Gastroesophageal sphincter (tissue), 4 donors: ENCODE data around the gene RFPL3. TPM values are rescaled to one million over a fixed set of nuclear protein-coding genes. Genes with fewer than 3 reads are reported as not detected.
"Not testable (repeated sequence)": the region's sequence is repeated elsewhere in the genome, so short reads cannot be mapped to it uniquely, and the experiment has no call there.

Source experiments
- ATAC-seq: fragments of 150-250 bp; one replicate; pipeline ENCODE4 v1.9.1; 2016; ENCODE audit warnings: mild to moderate bottlenecking, moderate library complexity
- H3K27ac ChIP-seq, 4 donors: fragments of 200-600 bp; sonication (generic) in 3 of 4; 1 replicate in 3 of 4; 2 replicates in 1 of 4; pipeline ENCODE4 v1.5.1; 2016 to 2019
- H3K27me3 ChIP-seq: fragments of 200-600 bp; sonication (generic); one replicate; pipeline ENCODE4 v1.5.1; 2019
- H3K36me3 ChIP-seq, 2 donors: fragments of 200-600 bp; sonication (generic); one replicate each; pipeline ENCODE4 v1.5.1; 2019; ENCODE audit warnings: control low read depth in 1 of 2
- H3K4me1 ChIP-seq, 3 donors: fragments of 200-600 bp; sonication (generic); 1 replicate in 2 of 3; 2 replicates in 1 of 3; pipeline ENCODE4 v1.5.1; 2016 to 2019; ENCODE audit warnings: control low read depth in 2 of 3
- H3K4me3 ChIP-seq, 2 donors: fragments of 200-600 bp; sonication (generic); one replicate each; pipeline ENCODE4 v1.5.1; 2019; ENCODE audit warnings: mild to moderate bottlenecking in 1 of 2, moderate library complexity in 1 of 2
- H3K9me3 ChIP-seq, 3 donors: fragments of 200-600 bp; sonication (generic); one replicate each; pipeline ENCODE4 v1.5.1; 2017 to 2019; ENCODE audit warnings: control low read depth in 2 of 3
- EP300 ChIP-seq: sonication (generic); formaldehyde crosslinking; IDR thresholded peaks from one replicate; pipeline ENCODE4 v1.6.1; 2017; ENCODE audit warnings: antibody characterized with exemption, mild to moderate bottlenecking
- POLR2A ChIP-seq, 2 donors: fragments of 450-650 bp; IDR thresholded peaks; one replicate each; pipeline ENCODE4 v1.6.1; 2017; ENCODE audit warnings: antibody characterized with exemption in 2 of 2, mild to moderate bottlenecking in 2 of 2, moderate library complexity in 1 of 2
- POLR2AphosphoS5 ChIP-seq: sonication (generic); formaldehyde crosslinking; IDR thresholded peaks from one replicate; pipeline ENCODE4 v1.6.1; 2017; ENCODE audit warnings: antibody characterized with exemption
- WGBS, 2 donors: methylation state at CpG; one replicate each; pipeline ENCODE4 v1.1.5; 2018; ENCODE audit warnings: low coverage in 1 of 2; 5-methylcytosine and 5-hydroxymethylcytosine counted together
- total RNA-seq, 4 donors: library from RNA; depleted of rRNA; stranded (reverse); fragments of >200 nt; gene quantifications; one replicate each; pipeline ENCODE4 v1.1.0, GENCODE V29; 2016
- TF ChIP-seq, protein P1 (sequence below), 4 experiments: fragments of 200-600 bp in 2 of 4; fragments of 450-650 bp in 2 of 4; sonication (generic) in 1 of 4; IDR thresholded peaks; one replicate each; pipeline ENCODE4 v1.5.1; 2017 to 2019; ENCODE audit warnings: antibody characterized with exemption in 4 of 4, mild to moderate bottlenecking in 2 of 4, moderate library complexity in 2 of 4

Gene RFPL3
- total RNA-seq, 4 donors from 2014 or later: not detected

DNA sequence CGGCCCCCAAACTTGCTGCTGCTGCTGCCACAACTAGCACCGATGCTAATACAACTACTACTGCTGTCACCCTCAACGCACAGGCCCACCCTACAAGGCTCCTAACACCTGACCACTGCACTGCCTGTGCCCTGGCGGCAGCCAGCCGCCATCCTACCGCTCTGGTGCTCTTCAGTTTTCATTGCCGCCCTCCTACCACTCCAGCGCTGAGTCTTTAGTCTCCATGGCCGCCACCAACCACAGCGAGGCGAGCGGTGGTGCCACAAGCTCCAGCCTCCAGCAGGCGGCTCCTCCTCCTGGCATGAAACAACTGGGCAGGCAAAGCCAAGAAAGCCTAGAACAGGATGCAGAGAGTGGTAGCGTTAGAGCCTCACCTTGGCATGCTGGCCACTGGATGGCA is 5.0 kb upstream of the RFPL3 start:
- TF ChIP-seq EP300 (no peak), POLR2A (IDR thresholded peaks at IDR 0.05) (no peak), POLR2AphosphoS5 (no peak)
- TF ChIP-seq, protein P1, sequence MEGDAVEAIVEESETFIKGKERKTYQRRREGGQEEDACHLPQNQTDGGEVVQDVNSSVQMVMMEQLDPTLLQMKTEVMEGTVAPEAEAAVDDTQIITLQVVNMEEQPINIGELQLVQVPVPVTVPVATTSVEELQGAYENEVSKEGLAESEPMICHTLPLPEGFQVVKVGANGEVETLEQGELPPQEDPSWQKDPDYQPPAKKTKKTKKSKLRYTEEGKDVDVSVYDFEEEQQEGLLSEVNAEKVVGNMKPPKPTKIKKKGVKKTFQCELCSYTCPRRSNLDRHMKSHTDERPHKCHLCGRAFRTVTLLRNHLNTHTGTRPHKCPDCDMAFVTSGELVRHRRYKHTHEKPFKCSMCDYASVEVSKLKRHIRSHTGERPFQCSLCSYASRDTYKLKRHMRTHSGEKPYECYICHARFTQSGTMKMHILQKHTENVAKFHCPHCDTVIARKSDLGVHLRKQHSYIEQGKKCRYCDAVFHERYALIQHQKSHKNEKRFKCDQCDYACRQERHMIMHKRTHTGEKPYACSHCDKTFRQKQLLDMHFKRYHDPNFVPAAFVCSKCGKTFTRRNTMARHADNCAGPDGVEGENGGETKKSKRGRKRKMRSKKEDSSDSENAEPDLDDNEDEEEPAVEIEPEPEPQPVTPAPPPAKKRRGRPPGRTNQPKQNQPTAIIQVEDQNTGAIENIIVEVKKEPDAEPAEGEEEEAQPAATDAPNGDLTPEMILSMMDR (IDR thresholded peaks at IDR 0.05): no peak
- Histone ChIP-seq H3K27me3 (peaks cover 9% of the 10 kb centered on the region), H3K4me3 (no peak overlapping the region), H3K4me1 (no peaks in the 10 kb centered on the region), H3K36me3 (no peaks in the 10 kb centered on the region), H3K27ac (no peak overlapping the region), H3K9me3 (no peaks in the 10 kb centered on the region)
- WGBS, 2 donors: 83 to 87% methylated on average over 1 to 10 of the region's 14 CpGs
- no peak for ATAC-seq

DNA sequence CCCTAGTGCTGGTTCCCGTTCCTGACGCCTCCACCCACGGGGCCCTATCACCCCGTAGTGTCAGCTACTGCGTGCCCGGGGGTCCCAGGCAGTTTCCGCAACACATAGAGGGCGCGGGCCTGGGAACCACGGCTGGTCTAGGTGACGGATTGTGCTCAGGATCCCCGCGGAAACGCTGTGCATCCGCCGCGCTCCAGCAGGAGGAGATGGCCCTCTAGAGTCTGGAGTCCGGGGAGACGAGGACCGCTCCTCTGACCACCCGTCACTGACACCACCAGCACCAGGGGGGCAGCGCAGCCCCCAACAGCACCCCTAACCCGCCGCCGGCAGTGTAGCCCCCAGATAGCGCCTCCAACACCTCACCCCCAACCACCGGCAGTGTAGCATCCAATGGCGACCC is 4.4 kb upstream of the RFPL3 start:
- Histone ChIP-seq H3K9me3 (no peaks in the 10 kb centered on the region), H3K36me3 (no peaks in the 10 kb centered on the region), H3K27ac (no peak overlapping the region), H3K4me1 (no peaks in the 10 kb centered on the region), H3K4me3 (no peak overlapping the region), H3K27me3 (peaks cover 9% of the 10 kb centered on the region)
- WGBS, 2 donors: no CpG with 5 or more reads among the region's 28 CpGs
- TF ChIP-seq, protein P1 (IDR thresholded peaks at IDR 0.05): no peak
- no peak for TF ChIP-seq POLR2A (IDR thresholded peaks at IDR 0.05)
- no peak for TF ChIP-seq EP300
- TF ChIP-seq POLR2AphosphoS5: no peak
- no peak for ATAC-seq

DNA sequence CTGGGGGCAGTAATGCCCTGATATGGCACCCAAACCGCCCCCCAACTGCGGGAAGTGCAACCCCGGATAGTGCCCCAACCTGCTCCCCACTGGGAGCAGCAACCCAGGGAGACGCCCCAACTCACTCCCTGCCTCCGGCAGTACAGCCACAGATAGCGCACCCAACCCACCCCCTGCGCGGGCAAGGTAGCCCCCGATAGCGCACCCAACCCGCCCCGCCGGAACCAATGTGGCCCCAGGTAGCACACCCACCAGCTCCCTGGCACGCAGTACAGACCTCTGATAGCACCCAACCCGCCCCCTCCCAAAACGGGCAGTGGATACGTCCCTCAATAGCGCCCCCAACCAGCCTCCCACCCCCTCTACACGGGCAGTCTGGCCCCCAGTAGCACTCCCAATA is 3.8 kb upstream of the RFPL3 start:
- Histone ChIP-seq H3K36me3 (no peaks in the 10 kb centered on the region), H3K27ac (no peak overlapping the region), H3K4me1 (no peaks in the 10 kb centered on the region), H3K4me3 (peak overlapping the region in 1 of 2 donors; percentile 22), H3K9me3 (no peaks in the 10 kb centered on the region), H3K27me3 (peaks cover 9% of the 10 kb centered on the region)
- WGBS, 2 donors: 40 to 100% methylated on average over 1 to 3 of the region's 19 CpGs
- TF ChIP-seq EP300 (no peak), POLR2AphosphoS5 (no peak), POLR2A (IDR thresholded peaks at IDR 0.05) (no peak)
- TF ChIP-seq, protein P1 (IDR thresholded peaks at IDR 0.05): no peak
- ATAC-seq: no peak

DNA sequence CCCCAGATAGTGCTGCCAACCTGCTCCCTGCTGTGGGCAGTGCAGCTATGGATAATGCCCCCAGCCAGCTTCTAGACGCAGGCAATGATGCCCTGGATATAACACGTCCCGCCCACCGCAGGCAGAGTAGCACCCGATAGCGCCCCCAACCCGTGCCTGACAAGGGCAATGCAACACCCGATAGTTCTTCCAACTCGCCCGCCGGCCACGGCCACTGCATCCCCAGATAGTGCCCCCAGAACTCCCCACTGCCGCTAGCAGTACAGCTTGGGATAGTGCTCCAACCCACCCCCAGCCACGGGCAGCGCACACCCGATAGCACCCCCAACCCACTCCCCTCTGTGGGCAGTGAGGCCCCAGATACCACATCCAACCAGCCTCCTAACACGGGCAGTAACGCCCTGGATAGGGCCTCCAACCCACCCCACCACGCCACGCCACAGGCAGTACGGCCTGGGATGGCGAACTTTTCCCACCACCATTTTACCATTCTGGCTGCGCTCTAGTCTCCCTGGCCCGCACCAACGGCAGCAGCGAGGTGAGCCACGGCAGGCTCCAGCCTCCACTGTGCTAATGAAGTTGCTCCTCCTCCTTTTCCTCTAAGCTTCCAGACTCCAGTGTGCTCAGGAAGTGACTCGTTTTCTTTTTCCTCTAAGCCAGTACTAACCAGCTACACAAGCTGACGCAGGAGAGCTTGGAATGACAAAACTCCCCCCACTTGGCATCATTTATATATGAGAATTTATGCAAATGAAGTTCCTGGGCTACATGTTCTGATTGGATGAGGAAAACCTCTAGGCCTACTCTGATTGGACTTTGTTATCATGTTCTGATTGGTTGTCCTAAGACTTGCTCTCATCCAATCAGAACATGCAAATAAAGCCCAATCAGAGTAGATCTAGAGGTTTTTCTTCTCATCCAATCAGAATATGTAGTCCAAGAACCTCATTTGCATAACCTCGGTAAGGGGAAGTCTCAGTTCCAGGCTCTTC is 3.0 kb upstream of the RFPL3 start:
- Histone ChIP-seq H3K4me1 (no peaks in the 10 kb centered on the region), H3K27me3 (peaks cover 9% of the 10 kb centered on the region), H3K4me3 (peak overlapping the region in 1 of 2 donors; percentile 22), H3K36me3 (no peaks in the 10 kb centered on the region), H3K27ac (peak overlapping the region in 1 of 4 donors; percentile 52), H3K9me3 (no peaks in the 10 kb centered on the region)
- TF ChIP-seq, protein P1 (IDR thresholded peaks at IDR 0.05): no peak
- TF ChIP-seq POLR2A (IDR thresholded peaks at IDR 0.05) (no peak), POLR2AphosphoS5 (no peak), EP300 (no peak)
- 52 to 64% methylated on average over 8 to 12 of the region's 30 CpGs for WGBS, 2 donors
- peak; percentile 70 for ATAC-seq

DNA sequence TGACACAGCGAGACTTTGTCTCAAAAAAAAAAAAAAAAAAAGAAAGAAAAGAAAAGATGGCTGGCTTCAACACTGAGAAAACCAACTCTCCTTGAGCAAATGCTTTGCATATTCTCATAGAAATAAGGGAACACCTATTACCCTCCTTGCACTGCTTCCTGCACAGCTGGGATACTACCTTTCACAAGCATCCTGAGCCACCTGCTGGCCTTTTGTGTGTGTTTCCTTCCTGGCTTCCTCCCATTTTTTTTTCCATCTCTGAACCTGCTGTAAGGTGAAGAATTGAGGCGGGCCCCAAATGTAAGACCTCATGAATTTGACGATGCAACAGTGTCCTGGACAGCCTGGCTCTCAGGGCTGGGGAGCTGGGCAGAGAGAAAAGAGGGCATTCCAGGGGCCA is 1.9 kb upstream of the RFPL3 start:
- H3K27ac ChIP-seq: no peak overlapping the region
- no peaks in the 10 kb centered on the region for H3K4me1 ChIP-seq
- H3K27me3 ChIP-seq: peaks cover 9% of the 10 kb centered on the region
- no peaks in the 10 kb centered on the region for H3K9me3 ChIP-seq
- no peak for ATAC-seq
- WGBS, 2 donors: 67% methylated on average over 1 of the region's 3 CpGs; no CpG with 5 or more reads in 1 of the 2 donors
- H3K36me3 ChIP-seq: no peaks in the 10 kb centered on the region
- no peak overlapping the region for H3K4me3 ChIP-seq
- TF ChIP-seq POLR2A (IDR thresholded peaks at IDR 0.05) (no peak), EP300 (no peak)

DNA sequence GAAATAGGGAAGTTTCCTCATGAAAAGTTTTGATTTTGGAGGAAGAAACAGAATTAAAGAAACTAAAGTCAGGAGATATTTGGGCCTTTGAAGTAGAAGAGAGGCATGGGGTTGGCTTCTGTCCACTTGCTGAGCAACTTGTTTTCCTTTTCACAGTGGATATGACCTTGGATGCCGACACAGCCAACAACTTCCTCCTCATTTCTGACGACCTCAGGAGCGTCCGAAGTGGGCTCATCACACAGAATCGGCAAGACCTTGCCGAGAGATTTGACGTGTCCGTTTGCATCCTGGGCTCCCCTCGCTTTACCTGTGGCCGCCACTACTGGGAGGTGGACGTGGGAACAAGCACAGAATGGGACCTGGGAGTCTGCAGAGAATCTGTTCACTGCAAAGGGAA is 2.4 kb downstream of the RFPL3 start:
- not testable (repeated sequence) for H3K36me3 ChIP-seq, ATAC-seq, H3K27me3 ChIP-seq, H3K27ac ChIP-seq, H3K4me3 ChIP-seq, H3K9me3 ChIP-seq, H3K4me1 ChIP-seq
- WGBS, 2 donors: 80% methylated on average over 1 of the region's 11 CpGs; no CpG with 5 or more reads in 1 of the 2 donors
